GM04503 (cell line): Measurements from ENCODE around the gene TMEM163.
"Not testable (repeated sequence)": the region's sequence is repeated elsewhere in the genome, so short reads cannot be mapped to it uniquely, and the experiment has no call there.

Source experiments
- DNase-seq: peaks from one replicate; pipeline ENCODE4 v3.0.0-alpha.2; 2012; ENCODE audit warnings: low read depth

TMEM163 gene

DNA sequence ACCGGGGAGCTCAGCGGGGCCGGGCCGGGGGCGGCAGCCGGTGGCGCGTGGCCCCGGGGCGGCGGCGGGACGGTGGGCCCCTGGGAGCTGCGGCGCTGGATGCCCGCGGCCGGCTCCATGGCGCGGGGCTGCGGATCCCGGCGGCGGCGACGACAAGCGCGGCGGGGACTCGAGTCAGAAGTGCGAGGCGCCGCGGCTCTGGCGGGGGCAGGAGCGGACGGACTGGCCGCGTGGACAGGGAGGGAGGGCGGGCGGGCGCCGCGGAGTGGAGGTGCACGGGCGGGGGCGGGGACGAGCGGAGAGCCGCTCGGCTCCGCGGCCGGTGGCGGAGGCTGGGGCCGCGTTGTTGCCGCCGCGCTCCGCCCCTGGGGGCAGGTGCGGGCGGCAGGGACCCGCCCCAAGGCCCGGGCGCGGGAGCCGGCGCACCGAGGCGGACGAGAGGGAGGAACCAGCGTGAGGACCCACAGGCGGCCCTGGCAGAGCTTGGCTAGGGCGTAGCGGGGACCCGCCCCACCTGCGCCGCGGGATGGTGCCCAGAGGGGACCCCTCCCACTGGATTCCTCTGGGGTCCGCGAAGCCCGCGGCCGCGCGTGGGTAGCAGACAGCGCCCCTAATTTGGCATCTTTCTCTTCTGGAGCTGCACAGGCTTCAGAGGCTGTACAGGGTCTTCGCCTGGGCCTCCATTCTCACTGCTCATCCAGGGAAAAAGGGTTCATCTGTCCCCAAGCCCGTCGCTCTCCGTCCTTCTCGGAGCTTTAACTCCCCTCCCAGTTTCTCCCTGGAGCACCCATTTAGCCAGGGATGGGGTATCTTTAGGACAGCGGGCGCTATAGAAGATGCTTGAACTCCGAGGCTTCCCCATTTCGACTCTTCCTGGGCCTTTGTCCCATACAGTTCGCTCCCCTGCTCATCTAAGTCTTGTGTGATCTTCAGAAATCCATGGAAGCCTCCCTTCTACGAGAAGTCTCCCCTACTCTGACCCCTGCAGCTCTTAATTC lies at the start of gene TMEM163:
TSS of gene TMEM163 (minus strand) at position 184 of the 998 bp plus-strand sequence.
- no peak for DNase-seq

DNA sequence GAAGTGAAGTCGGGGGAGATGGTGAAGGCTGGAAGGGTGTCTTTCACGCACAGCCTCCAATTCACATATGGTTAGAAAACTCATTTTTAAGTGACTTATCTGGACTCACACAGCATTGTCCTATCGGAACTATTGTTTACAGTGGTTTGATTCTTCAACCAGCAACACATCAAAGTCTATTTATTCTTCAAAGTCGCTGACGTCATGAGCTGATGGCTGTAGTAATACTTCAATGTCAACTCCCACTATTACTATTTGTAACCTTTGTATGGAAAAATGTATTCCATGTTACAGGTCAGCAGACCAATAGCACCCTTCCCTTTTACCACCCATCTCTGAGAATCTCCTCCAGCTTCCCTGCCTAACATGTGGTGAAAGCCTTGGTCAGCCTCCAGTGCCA lies 47.8 kb upstream of the TMEM163 start:
- DNase-seq = no peak

DNA sequence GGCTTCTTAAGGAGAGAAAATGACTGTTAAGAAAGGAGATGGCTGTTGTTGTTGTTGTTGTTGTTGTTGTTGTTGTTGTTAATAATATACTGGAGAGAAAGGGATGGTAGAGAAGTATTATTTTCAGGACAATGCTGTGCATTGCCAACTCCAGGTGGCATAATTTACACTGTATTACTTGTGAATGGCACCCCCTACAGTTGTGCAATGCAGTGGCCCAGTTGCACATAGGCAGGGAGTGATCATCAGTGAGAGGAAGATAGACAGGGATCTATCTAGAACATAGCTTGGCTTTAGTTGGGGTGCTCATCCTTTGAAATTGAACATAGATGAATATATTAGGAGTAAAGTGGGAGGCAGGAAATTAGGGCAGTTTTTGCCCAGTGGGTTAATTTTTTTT lies 47.2 kb upstream of the TMEM163 start:
- DNase-seq = no peak

DNA sequence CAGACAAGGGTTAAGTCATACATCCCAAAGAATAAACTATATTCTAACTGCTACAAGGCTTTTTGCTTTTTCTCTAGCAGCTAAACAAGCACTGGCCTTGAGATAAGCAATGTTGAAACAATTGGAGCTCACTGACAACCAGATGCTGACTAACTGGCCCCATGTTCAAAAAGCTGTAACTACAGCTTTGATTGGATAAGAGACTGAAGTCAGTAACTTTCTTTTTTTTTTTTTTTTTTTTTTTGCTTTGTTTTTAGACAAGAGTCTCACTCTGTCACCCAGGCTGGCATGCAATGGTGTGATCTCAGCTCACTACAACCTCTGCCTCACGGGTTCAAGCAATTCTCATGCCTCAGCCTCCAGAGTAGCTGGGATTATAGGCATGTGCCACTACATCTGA lies 45.4 kb upstream of the TMEM163 start:
- DNase-seq = no peak

DNA sequence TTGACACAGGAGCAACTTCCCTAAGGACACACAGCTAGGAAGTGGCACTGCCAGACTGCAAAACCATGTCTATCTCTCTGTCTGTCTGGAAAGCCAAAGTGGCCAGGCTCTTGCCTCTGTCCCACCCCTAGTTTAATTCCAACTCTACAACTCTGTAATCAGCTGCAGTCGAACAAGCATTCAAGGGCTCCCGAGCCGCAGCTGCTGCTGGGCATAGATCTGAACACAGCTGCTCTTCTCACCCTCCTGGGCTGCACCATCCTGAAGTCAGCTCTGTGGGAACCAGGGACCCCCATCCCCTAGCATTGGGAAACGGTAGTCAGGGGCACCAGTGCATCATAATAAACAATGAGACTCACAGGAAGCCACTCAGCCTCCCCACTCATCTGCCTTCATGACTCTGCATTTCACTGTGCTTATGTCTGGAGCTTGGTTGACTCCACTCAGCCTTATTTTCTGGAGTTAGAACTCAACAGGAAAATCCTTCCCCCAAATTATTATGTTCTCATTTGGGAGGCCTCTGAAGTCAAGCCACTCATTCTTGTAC lies 44.4 kb upstream of the TMEM163 start:
- DNase-seq = no peak

DNA sequence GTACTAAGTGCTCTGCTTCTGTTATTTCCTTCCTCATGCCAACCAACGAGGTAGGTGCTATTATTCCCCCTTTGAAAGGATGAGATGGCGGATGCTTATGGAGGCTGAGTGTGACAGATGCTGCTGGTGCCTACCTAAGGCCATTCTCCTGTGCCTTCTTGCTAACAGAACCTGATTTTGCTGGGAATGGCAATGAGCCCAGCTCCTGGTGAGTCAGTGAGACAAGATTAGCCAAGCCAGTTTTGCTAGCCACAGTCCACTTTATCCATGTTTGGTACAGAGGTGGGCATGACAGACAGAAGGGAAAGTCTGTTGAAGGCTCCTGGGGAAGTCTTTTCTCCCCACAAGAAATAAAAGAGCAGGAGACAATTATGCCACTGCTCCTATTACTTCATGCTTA lies 43.7 kb upstream of the TMEM163 start:
- DNase-seq = no peak

DNA sequence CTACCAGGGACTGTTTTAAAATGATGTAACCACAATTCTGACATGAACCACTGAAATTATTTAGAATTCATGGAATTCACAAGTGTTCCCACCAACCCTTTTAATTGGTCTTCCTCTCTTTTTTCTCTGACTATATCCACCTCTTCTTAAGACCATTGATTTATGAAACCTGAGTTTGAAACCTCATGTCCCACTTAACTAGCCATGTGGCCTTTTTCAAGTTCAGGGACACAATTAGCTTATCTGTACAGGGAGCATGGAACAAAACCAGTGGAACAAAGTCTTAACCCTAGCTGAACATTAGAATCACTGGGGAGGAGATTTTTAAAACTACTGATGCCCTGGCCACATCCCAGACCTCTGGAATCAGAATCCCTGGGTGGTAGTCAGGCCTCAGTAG lies 41.6 kb upstream of the TMEM163 start:
- no peak for DNase-seq

DNA sequence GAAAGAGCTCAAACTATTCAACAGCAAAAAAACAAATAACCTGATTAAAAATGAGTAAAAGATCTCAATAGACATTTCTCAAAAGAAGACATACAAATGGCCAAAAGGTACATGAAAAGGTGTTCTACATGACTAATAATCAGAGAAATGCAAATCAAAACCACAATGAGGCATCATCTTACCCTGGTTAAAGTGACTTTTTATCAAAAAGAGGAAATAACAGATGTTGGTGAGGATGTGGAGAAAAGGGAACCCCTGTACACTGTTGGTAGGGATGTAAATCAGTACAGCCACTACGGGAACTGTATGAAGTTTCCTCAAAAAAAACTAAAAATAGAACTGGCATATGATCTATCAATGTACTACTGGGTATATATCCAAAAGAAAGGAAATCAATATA lies 39.8 kb upstream of the TMEM163 start:
- no peak for DNase-seq

DNA sequence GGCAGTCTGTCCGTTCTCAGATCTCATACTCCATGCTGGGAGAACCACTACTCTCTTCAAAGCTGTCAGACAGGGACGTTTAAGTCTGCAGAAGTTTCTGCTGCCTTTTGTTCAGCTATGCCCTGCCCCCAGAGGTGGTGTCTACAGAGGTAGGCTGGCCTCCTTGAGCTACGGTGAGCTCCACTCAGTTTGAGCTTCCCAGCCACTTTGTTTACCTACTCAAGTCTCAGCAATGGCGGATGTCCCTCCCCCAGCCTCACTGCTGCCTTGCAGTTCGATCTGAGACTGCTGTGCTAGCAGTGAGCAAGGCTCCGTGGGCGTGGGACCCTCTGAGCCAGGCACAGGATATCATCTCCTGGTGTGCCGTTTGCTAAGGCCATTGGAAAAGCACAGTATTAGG lies 33.2 kb upstream of the TMEM163 start:
- DNase-seq = not testable (repeated sequence)

DNA sequence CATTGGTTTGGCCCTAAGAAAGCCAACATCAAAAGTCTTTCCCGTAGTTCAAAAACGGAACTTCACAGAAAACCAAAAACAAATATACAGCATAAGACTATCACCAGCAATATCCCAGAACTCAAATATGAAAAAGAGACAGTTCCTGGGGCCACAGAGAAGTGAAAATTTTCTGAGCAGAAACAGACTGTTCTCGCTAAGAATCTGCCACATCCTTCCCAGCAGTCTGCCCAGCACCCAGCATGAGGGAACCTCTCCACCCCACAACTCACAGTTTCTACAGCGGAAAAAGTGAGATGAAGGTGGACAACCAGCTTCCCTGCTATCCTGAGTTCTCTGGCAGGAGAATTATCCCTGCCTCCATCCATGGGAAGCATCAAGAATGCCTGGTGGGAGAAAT lies 26.7 kb upstream of the TMEM163 start:
- no peak for DNase-seq

DNA sequence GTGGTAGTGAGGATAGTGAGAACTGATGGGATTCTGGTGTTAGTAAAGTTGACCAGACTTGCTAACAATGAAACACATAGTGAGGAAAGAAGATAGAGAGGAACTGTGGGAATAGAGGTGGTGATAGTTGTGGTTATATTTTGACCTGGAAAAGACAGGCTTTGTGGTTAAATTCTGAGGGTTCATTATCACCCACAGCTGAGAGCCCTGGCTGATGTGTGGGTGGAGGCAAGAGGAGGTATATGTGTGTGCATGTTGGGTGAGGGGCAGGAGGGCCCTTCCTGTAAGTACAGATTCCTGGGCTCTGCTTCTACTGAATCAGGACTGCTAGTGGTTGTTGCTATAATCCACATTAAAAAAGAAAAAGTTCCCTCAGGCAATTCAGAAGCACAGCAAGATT lies 26.2 kb upstream of the TMEM163 start:
- DNase-seq = no peak

DNA sequence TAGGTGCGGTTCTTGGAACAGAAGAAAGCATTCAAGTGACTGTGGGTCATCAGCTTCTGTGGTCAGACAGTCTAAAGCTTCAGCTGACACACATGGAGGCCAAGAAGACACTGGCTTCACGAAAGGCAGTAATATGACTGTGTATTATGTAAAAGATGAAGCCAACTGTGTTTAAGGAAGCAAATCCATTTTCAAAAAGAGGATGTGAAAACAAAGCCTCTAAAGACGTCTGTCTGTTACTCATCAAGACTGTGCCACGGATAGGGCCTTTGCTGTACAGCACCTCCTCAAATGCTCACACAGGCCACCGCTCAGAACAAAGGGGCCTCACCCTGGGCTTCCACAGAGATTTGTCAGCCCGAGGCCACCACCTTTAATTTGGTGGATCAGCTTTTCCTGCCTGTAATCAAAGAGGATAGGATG lies 21.1 kb upstream of the TMEM163 start:
- no peak for DNase-seq

DNA sequence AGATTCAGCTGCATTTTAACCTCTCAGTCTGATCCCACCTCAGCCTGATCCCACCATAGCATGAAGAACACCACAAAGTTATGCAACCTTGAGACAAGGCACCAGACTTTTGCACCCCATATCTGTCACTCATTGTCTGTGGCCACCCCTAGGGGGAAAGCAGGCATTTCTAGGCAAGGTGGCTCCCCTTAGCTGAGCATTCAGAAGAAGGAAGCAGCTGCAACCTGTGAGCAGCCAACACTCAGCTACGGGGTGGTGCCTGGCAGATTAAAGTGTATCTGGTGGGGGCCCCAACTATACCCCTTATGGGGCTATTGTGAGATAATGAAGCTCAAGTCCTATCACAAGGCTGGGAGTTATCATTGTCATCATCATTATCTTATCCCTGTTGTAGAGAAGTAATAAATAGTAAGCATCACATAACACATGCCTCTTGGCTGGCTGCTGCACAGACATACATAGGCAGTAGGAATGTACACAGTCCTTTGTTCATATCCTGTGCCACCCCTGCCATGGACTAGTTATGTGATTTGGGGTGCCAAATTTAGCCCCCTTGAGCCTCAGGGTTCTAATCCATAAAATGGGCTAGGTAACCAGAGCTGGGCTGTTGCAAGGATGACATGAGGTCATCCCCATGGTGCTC lies 20.6 kb upstream of the TMEM163 start:
- DNase-seq = no peak

DNA sequence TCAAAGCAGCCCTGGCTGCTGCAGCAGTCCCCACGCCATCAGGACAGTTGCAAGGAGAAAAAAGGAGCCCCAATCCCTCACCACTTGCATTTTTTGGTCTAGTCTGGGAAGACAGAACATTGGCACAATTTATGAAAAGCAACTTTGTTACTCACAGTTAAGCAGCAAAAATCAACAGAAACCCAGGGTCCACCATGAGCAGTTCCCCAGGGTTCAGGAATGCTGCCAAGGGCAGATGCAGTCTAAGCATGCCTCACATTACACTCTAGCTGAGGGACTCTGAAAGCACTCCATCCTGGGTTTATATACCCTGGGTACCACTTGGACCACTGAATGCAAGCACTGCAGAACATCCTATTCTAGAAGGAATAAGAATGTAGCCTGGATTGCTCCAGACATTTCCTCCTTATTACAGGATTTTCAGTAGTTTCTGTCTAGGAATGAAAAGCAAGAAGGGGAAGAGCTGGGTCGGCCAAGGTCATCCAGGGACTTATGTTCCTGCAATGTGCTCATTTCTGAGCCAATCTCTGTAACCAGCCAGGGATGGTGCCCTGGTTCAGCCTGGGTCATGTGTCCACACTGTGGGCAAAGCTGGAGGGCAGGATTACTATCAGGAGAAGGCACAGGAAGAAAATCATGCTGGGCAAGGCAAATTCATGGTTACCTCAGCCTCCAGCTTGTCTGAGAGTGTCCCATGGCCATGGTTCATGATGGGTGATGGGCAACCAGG lies 19.5 kb upstream of the TMEM163 start:
- no peak for DNase-seq

DNA sequence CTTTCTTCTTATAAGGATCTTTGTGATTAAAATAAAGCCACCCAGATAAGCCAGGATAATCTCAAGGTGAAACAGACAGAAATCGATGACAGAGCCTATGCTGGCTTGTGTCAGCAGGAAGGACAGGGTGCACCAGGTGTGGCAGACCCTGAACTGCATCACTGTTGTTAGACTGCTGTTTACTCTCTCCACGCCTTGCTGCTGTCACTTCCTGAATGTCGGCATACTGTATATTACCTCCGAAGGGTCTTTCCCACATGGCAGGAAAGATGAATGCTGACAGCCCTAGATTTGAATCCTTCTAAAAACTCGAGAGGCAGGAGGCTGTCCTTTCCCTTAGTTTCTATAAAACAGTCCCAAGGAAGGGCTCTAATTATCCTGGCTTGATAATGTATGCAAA lies 18.9 kb upstream of the TMEM163 start:
- DNase-seq = no peak

DNA sequence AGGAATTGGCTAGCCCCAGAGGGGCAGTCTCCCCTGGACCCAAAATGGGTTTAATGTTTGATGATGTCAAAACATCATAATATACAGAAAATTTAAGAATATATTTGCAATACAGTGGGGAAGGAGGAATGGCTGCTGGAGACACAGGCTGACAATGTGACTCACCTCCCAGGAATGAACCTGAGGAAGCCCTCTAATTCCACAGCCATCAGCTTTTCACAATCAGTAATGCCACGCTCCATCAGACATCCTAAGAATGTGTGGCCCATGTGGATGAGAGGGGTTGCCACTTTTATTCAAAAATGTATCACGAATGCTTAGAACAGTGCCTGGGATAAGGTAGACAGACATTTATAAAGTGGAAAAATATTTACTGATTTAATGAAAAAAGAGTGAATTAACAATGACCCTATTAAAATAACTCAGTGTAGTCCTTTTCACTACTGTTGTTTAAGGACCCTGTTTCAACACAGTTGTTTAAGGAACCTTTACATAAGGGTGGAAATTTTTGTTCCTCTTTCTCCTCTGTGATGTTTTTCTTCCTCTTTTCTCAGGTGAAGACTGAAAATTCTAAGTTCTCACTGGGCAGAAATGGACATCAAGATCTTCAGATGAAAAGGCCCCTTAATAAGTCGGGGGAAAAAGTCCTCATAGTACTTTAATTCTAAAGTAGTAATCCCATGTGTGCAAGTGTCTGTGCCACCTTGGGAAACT lies 17.5 kb upstream of the TMEM163 start:
- peak; percentile 31 for DNase-seq

DNA sequence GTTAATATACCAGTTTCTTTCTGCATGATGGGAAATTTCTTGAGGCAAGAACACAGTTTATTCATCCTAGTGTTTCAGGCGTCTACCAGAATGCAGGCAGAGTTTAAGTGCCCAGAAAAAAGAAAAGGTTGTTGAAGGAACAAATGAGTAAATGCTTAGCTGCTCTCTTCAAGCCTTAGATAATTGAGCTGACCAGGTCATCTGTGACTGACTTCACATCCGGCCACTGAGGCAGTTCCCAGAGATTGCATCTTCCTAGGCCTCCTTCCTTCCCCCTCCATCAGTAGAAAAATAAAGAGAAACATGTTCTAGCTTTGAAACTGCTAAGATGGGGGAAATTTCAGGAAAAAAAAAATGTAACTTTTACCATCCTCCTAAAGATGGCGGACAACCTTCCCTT lies 9.4 kb upstream of the TMEM163 start:
- no peak for DNase-seq

DNA sequence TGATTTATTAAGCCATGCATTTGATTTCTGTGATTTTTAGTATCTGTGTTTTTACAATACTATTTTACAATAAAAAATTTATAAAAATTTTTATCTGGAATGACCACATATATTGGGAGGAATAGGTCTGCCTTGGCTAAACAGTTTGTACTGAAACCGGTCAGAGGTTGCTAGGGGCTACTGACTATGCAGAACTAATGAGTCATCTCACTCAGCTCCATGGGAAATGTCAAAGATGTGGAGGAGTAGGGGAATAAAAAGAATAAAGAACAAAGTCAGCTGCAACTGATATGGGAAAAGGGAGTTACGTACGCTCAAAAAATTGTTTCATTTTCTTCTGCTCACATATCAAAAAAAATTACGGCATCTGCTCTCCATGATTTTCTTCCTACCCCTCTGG lies 8.6 kb upstream of the TMEM163 start:
- DNase-seq = no peak

DNA sequence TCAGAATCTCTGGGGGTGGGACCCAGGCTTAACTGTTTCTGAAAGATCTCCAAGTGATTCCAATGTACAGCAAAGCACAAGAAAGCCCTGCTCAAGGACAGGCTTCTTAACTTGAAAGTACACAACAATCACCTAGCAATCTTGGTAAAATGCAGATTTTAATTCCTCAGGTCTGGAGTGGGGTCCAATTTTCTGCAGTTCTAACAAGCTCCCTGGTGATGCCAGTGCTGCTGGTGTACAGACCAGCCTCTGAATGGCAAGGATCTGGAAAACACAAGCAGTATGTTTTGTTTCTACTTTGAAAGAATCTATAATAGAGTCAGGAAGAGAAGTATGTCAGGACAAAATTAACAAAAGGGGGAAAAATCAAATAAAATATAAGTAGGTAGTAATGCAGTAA lies 7.8 kb upstream of the TMEM163 start:
- DNase-seq = no peak

DNA sequence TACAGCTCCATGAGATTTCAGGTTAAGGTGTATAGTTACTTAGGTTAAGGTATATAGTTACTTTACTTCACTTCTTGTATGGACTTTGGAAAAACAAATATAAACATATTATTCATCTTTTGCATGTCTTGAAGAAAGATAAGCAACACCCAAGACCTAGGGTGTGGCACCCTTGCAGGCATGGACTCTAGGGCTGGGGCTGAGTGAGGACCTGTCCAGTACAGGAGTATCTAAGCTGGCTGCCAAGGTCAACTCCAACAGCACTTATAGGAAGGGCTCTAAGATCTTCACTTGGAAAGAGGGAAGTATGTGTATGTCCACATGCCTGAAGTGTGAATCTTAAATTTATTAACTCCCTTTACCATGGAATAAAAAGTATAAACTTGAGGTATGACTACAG lies 7.1 kb upstream of the TMEM163 start:
- no peak for DNase-seq

DNA sequence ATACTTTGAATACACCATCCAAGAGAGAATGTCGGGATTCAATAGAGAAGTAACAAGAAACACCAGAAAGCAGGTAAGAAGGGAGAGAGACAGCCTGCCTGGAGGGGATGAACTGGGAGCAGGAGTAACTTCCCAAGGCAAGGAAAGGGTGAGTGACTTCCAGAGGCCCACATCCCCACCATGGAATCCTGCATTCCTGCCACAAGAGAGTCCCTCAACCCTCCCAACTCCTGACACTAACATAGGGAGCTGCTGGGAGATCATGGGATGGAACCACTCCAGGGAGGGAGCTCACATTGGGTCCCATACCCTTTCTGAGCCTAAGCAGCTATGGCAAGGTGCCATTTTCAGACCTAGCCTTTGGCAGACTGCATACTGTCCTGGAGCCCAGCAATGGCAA lies 5.5 kb upstream of the TMEM163 start:
- DNase-seq = no peak

DNA sequence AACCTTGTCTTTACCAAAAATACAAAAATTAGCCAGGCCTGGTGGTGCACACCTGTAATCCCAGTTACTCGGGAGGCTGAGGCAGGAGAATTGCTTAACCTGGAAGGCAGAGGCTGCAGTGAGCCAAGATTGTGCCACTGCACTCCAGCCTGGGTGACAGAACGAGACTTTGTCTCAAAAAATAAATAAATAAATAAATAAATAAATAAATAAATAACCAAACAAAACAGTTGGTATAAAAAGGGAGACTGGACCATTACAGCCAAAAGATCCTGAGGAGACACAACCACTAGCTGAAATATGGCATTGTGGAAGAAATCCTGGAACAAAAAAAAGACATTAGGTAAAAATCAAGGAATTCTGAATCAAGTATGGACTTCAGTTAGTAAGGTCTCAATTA lies 4.9 kb upstream of the TMEM163 start:
- DNase-seq = not testable (repeated sequence)
